Activated gamma-delta T cell treated with Interleukin-2 at 50 U/mL for 16 hours (primary cell): ENCODE results near the gene BMERB1.
"Not testable (repeated sequence)": the region's sequence is repeated elsewhere in the genome, so short reads cannot be mapped to it uniquely, and the experiment has no call there.

Source experiments
- DNase-seq: peaks from one replicate; pipeline ENCODE4 v3.0.0-alpha.2; 2020

BMERB1 gene

GRCh38 chr16:15571557-15571956, 137.2 kb downstream of the BMERB1 start:
- no peak for DNase-seq

- no peak for DNase-seq
These were observed 138.1 kb downstream of the BMERB1 start for GRCh38 chr16:15572329-15573001.

DNA sequence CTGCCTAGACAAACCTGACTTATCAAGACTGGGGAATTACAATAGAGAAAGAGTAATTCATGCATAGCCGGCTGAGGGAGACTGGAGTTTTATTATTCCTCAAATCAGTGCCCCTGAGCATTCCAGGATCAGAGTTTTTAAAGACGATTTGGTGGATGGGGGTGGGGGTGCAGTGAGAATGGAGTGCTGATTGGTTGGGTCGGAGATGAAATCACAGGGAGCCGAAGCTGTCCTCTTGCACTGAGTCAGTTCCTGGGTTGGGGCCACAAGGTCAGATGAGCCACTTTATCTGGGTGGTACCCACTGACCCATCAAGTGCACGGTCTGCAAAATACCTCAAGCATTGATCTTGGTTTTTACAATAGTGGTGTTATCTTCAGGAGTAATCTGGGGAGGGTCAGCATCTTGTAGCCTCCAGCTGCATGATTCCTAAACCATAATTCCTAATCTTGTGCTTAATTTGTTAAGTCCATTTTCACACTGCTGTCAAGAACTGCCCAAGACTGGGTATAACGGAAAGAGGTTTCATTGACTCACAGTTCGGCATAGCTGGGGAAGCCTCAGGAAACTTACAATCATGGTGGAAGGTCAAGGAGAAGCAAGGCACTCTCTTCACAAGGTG, 139.0 kb downstream of the BMERB1 start:
- DNase-seq = no peak

GRCh38 chr16:15573896-15574613, 139.7 kb downstream of the BMERB1 start:
- not testable (repeated sequence) for DNase-seq

GRCh38 chr16:15574614-15574948, 140.2 kb downstream of the BMERB1 start:
- DNase-seq = no peak

GRCh38 chr16:15575293-15576049, 141.1 kb downstream of the BMERB1 start:
- DNase-seq = no peak

DNA sequence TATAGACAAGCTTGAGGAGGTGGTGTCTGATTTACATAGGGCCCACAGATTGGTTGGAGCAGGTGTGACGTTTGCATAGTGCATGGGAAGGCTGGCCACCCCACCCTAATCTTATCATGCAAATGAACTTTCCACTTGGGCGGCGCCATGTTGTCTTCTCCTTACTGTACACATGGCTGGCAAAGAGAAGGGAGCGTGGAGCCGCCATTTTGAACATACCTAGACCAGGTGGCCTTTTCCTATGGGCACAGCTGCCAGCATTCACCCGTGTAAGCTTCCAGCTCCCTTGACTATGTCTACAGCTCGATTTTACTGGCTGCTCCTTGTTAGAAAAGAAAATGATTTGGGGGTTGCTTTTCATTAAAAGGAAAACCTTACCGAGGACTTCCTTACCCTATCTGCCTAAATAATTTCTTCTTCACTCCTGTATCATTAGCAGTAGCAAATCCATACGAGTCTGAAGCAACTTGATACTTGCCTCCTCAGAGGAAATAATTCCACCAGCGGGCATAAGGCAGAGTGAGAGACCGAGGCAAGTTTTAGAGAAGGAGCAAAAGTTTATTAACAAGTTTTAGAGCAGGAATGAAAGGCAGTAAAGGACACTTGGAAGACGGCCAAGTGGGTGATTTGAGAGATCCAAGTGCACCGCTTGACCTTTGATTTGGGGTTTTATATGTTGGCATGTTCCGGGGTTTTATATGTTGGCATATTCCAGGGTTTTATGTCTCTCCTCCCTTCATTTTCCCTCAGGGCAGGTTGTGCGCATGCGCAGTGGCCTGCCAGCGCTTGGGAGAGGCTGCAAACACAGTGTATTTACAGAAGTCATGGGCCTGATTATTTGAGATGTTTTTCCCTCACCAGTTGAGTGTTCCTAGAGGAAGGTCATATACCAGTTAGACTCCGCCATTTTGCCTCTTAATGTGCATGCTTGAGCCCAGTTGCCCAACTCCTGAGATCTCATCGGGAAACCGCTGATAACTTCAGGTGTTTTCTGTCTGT, 142.9 kb downstream of the BMERB1 start:
- no peak for DNase-seq

DNA sequence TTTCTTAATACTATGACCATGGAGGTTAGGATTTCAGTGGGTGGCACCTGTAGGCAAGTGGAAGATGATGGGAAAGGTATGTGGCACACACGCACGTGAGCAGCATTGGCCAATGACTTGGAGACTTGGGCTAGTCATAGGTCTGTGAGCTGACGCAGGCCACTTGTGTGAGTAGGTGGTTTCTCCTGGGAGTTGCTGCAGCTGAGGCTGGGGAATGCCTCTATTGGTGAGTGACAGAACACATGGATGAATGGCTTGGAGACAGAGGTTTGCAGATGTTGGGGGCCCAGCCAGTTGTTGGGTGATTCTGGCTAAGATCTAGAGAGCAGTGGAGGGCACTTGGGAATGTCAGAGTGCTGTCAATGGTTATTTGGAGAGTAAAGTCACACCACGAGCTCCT, 144.4 kb downstream of the BMERB1 start:
- DNase-seq = no peak

DNA sequence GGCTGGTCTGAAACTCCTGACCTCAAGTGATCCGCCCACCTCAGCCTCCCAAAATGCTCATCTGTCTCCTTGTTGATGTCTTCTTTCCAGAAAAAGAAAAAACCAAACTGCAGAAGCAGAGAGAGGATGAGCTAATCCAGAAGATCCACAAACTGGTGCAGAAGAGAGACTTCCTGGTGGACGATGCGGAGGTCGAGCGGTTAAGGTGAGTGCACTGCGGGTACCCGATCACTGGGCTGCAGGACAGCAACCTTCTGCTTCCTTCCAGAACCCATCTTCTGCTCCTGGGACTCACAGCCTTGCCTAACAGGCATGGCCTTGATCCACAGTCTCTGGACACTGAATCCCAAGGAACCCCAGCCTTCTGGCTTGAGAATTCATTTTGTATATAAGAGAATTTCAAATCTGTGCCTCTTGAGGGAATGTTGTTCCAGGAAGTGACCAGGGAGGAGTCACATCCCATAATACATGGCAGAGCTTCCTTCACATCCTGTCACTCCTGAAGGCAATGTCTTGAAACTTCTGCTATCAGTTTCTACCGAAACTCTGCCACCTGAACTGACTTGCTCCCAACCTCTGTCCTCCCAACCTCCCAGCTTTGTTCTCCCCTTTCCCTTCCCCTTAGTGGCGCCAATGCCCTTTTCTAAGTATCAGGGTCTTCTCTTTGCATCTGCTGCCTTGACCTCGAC, 146.9 kb downstream of the BMERB1 start:
- DNase-seq = no peak

GRCh38 chr16:15583526-15583925, 149.1 kb downstream of the BMERB1 start:
- no peak for DNase-seq

GRCh38 chr16:15585956-15586355, 151.6 kb downstream of the BMERB1 start:
- DNase-seq = no peak

GRCh38 chr16:15586716-15587115, 152.3 kb downstream of the BMERB1 start:
- DNase-seq = no peak

GRCh38 chr16:15587152-15587825, 152.9 kb downstream of the BMERB1 start:
- no peak for DNase-seq

GRCh38 chr16:15592324-15592723, 157.9 kb downstream of the BMERB1 start:
- peak; percentile 59 for DNase-seq

DNA sequence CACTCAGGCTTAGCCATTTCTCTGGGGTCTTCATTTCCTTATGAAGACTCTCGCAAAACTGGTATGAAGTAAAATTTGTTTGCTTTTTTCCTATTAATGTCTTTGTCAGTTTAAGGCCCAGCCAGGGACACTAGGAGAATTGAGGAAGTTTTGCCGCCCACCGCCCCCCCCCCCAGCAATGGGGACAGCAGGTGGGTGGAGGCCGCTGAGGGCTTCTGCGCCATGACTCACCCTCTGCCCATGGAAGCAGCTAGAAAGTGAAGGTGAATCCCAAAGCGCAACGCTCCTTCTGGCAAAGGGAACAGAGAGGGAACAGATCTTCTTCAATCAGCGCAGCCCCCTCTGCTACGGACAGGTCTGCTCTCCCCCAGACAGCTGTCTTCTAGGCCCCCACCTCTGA, 158.8 kb downstream of the BMERB1 start:
- DNase-seq = no peak

- no peak for DNase-seq
These were observed 160.4 kb downstream of the BMERB1 start for GRCh38 chr16:15594711-15595320.

DNA sequence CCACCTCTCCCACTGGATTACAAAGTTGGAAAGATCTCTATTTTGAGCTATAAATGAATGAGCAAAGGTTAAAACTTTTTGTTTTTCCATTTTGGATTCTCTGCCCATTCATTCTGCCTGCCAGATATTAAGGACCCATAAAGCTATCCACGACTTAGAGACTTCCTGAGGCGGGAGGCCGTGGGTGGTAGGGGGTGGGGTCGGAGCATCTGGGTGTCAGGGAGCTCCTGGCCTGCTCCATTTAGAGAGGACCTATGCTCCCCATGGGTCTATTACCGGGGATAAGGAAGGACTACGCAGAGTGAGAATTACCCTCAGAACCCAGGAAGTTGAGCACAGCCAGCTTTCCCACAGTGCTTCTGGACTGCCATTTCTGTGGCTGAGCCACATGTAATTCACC, 162.7 kb downstream of the BMERB1 start:
- DNase-seq = no peak

DNA sequence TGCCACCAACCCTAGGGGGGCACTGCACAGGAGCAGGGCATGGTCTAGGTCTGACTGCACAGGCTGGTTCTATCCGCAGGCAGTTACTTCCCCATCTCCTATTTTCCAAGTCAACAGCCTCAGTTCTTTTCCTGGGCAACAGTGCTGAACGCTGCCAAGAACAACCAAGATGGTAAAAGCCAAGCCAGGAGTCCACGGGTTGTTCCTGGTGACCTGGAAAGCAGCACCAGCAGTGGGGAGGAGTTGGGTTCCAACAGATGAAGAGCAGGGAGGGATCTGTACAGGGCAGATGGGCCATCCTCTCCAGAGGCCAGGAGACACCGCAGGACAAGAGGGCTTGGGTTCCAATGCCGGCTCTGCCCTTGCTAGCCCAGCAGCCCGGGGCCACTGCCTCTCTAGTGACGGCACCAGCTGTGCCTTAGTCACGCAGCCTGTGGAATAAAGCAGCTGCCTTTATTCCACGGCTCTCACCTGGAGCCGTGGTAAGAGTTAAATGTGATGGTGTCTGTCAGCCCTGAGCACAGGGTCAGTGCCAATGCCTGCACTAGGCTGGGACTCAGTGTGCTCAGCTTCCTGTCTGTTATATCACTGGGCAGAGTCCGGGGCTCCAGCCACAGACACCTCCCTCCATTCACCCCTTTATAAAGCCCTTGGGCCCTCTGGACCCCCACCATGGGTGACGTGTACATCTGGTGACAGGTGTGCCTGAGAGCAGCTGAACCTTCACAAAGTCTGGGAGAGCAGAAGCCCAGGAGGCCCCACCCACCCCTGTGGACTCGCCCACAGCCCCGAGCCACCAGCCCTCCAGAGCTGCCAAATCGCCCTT, 163.6 kb downstream of the BMERB1 start:
- DNase-seq = no peak

GRCh38 chr16:15598648-15599190, 164.3 kb downstream of the BMERB1 start:
- DNase-seq = no peak
